CD1c-positive myeloid dendritic cell (primary cell): ENCODE results near the gene FAM171A2.

ENCODE experiments used
- DNase-seq: peaks from one replicate; pipeline ENCODE4 v3.0.0-alpha.2; 2016; ENCODE audit errors: extremely low spot score

The FAM171A2 gene

GRCh38 chr17:44307387-44308186, 56.1 kb downstream of the FAM171A2 start:
- DNase-seq = no peak

- no peak for DNase-seq
Observed at GRCh38 chr17:44304651-44305050, 59.0 kb downstream of the FAM171A2 start.
